ENCODE measurements around the gene FHOD3.

FHOD3 gene

DNA sequence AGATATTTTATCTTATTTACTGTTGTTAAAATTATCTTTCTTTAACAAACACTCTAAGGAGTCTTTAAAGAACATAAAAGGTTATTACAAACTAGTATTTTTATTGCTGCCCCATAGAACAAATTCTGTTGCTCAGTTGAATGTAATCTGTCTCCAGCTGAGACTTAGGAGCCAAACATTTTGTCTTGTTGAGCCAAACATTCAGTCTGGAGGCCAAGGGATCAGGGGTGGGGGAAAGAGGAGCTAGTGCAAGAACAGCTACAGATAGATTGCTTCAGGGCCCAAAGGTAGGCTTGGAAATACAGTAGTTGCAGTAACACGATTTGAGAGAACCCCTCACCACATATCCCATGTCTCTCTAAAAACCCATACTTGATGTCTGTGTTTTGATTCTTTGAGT lies 480.1 kb downstream of the FHOD3 start:
- no peak overlapping the region for H3K4me3 ChIP-seq (ENCODE audit: low read depth, low read length)
- TF ChIP-seq, protein P1, sequence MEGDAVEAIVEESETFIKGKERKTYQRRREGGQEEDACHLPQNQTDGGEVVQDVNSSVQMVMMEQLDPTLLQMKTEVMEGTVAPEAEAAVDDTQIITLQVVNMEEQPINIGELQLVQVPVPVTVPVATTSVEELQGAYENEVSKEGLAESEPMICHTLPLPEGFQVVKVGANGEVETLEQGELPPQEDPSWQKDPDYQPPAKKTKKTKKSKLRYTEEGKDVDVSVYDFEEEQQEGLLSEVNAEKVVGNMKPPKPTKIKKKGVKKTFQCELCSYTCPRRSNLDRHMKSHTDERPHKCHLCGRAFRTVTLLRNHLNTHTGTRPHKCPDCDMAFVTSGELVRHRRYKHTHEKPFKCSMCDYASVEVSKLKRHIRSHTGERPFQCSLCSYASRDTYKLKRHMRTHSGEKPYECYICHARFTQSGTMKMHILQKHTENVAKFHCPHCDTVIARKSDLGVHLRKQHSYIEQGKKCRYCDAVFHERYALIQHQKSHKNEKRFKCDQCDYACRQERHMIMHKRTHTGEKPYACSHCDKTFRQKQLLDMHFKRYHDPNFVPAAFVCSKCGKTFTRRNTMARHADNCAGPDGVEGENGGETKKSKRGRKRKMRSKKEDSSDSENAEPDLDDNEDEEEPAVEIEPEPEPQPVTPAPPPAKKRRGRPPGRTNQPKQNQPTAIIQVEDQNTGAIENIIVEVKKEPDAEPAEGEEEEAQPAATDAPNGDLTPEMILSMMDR (IDR thresholded peaks at IDR 0.05; ENCODE audit: borderline replicate concordance, insufficient read depth, low read depth, low read length) = no peak

DNA sequence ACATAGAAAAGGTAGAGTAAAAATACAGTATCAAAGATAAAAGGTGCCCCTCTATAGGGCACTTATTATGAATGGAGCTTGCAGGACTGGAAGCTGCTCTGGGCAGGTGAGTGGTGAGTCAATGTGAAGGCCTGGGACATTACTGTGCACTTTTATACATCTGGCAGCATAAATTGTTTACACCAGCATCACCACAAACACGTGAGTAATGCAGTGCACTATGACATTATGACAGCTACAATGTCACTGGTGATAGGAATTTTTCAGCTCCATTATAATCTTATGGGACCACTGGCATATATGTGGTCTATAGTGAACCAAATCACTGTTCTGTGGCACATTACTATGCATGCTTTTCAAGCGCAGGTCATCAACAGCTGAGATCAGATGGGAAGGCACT lies 483.2 kb downstream of the FHOD3 start:
- TF ChIP-seq, protein P1 (IDR thresholded peaks at IDR 0.05; ENCODE audit: borderline replicate concordance, insufficient read depth, low read depth, low read length) = no peak
- H3K4me3 ChIP-seq (ENCODE audit: low read depth, low read length) = no peak overlapping the region

DNA sequence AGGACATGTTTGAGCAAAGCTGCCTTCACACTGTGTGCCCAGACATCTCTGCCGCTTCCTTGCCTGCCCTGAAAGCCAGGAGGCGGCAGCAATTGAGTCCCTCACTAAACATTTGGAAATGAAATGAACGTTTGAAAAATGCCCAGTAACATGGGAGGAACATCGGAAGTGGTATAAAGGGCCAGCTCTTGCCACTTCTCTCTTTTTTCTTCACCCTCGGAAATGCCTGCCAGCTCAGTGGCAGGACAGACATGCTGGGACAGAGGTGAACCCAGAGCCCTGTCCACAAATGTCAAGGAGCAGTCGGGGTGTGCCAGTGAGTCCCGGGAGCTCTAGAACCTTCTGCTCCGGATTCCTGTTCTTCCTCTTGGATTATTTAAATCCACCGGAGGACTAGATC lies 485.2 kb downstream of the FHOD3 start:
- TF ChIP-seq, protein P1 (IDR thresholded peaks at IDR 0.05; ENCODE audit: borderline replicate concordance, insufficient read depth, low read depth, low read length) = no peak

DNA sequence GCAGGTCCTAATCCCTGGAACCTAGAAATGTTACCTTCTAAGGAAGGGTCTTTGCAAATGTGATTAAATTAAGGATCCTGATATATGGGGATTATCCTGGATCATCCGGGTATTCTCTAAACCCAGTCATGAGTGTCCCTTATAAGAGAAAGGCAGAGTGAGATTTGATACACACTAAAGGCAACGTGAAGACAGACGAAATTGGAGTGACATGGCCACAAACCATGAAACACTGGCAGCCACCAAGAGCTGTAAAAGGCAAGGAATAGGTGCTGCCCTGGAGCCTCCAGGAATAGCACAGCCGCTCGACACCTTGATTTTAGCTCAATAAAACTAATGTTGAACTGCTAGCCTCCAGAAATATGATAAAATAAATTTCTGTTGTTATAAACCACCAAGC lies 486.3 kb downstream of the FHOD3 start:
- TF ChIP-seq, protein P1 (IDR thresholded peaks at IDR 0.05; ENCODE audit: borderline replicate concordance, insufficient read depth, low read depth, low read length) = no peak
- H3K4me3 ChIP-seq (ENCODE audit: low read depth, low read length) = no peak overlapping the region

More for the DNA sequence above, 485.2 kb downstream of the FHOD3 start:
- no peak overlapping the region for H3K4me3 ChIP-seq (ENCODE audit: low read depth, low read length)

DNA sequence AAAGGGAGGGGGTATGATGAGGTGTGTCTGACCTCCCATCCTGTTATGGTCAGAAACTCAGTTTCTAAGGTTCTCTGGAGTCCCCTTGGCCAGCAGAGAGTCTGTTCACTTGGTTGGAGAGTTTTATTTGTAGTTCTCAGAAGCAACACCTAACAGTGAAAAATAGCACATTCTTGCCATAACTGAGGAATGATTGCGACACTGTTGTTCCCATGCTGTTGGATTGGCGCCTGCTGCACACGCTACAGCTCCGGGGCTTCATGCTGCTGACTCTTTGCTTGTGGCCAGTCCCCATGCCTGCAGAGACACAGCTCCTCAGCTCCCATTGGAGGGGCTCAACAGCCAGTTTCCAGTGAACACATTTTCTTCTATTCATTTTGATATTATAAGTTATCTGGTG lies 489.2 kb downstream of the FHOD3 start:
- TF ChIP-seq, protein P1 (IDR thresholded peaks at IDR 0.05; ENCODE audit: borderline replicate concordance, insufficient read depth, low read depth, low read length) = no peak
- no peak overlapping the region for H3K4me3 ChIP-seq (ENCODE audit: low read depth, low read length)

DNA sequence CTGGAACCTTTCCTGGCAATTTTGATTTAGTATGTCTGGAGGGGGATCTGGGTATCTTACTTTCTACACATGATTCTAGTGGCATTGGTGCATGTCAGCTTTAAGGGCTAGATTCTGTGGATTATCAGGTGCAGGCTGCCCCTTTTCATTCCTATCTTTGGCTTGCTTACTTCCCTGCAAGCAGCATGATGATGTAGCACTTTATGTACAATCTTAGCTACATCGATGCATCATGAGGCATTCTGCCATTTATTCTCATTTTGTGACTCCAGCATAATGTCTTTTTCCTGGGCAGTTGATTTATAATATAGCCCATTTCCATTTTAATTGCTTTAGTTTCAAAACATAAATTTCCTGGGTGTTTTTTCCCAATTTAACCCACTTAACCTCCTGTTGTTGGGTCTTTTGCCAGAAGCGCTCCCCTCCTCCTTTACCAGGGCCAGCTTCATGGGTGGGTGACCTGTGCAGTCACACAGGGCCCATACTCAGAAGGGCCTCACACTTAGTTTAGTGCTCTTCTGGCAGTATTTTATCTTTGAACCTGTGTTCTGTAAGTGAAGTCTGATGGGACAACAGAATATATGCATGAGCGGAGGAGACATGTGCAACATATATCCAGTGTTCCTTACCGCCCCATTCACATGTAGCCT lies 495.2 kb downstream of the FHOD3 start:
- TF ChIP-seq, protein P1 (IDR thresholded peaks at IDR 0.05; ENCODE audit: borderline replicate concordance, insufficient read depth, low read depth, low read length) = no peak
- no peak overlapping the region for H3K4me3 ChIP-seq (ENCODE audit: low read depth, low read length)

DNA sequence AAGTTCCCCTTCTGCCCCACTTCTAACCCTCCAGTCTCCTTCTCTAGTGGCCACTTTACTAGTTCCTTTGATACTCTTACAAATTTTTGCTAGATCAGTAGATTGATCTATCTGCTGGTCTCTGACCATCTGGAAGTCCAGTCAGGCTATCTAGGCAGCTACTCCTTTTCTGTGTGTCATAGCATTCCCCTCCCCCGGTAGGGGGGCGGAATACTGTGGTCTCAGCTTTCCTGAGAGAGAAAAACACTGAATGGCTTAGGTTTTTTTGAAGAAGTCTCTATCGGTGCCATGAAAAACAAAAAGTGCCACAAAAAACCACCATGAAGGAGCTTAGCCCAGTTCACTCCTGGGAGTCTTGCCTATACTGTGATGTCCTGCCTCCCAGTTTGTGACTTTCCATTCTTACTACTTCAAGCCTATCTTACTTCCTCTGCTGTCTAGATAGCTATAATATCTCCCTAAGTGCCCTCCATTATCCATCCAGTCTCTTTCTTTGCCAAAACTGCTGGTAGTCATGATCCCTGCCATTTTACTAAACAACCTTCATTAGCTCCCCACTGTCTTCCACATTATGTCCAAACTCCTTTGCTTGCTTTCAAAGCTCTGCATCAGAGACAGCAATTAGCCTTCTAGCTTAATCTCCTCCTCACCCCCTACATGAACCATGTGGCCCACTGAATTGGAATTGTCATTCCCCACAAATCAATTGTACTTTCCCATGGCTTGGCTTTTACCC lies 501.4 kb downstream of the FHOD3 start:
- TF ChIP-seq, protein P1 (IDR thresholded peaks at IDR 0.05; ENCODE audit: borderline replicate concordance, insufficient read depth, low read depth, low read length) = no peak
- no peak overlapping the region for H3K4me3 ChIP-seq (ENCODE audit: low read depth, low read length)

All from GM12875 (cell line).